DMS53 treated with DMSO at 0.1 percent for 48 hours (cell line): Measurements from ENCODE around the gene IFRD2.

Experiments
- DNase-seq: peaks from one replicate; lab custom pipeline; 2025; ENCODE audit not compliant: unreplicated experiment; lab: John Stamatoyannopoulos, UW

The IFRD2 gene

GRCh38 chr3:50292159-50293078 lies at the start of gene IFRD2:
Gene IFRD2 (minus strand): TSS chr3:50292429. CDS start chr3:50292274, 155 bp downstream.
- DNase-seq = peak; percentile 75

- no peak for DNase-seq
Measured at GRCh38 chr3:50341537-50341936, 49.3 kb upstream of the IFRD2 start.

GRCh38 chr3:50340448-50341329 lies 48.5 kb upstream of the IFRD2 start, which contains the start of gene RASSF1:
Gene RASSF1 (minus strand): TSS chr3:50340836. CDS start chr3:50340805, 31 bp downstream.
- DNase-seq = no peak

DNA sequence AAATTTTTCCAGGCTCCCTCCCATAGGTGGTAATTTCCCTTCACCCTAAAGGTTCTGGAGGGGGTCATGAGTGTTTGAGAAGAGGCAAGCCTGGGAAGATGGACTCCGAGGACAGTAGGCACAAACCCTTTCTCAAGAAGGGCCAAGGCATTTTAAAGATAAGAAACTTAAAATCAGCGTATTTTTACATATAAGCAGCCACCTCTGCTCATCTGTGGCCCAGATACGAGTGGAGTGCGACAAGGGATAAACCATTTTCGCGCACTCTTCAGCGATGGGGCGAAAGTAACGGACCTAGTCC lies 47.9 kb upstream of the IFRD2 start:
- no peak for DNase-seq

- no peak for DNase-seq
Measured at GRCh38 chr3:50339485-50340146, 47.4 kb upstream of the IFRD2 start.

DNA sequence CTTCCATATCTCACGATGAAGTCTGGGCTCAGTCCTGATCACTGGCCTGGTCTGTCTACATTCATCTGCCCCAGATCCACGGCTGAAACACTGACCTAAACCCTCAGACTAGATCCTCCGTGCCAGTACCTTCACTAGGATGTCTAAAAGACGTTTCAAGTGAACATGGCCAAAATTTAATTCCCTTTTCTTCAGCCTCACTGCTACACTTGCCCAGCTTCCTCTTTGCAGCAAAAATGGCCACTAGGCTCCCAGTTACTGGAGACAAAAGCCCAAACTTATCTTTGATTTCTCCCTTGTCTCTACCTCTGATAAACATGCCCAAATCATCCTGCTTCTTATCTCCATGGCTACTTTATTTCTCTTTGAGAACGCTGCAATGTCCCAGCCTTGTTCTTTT lies 46.7 kb upstream of the IFRD2 start:
- no peak for DNase-seq

DNA sequence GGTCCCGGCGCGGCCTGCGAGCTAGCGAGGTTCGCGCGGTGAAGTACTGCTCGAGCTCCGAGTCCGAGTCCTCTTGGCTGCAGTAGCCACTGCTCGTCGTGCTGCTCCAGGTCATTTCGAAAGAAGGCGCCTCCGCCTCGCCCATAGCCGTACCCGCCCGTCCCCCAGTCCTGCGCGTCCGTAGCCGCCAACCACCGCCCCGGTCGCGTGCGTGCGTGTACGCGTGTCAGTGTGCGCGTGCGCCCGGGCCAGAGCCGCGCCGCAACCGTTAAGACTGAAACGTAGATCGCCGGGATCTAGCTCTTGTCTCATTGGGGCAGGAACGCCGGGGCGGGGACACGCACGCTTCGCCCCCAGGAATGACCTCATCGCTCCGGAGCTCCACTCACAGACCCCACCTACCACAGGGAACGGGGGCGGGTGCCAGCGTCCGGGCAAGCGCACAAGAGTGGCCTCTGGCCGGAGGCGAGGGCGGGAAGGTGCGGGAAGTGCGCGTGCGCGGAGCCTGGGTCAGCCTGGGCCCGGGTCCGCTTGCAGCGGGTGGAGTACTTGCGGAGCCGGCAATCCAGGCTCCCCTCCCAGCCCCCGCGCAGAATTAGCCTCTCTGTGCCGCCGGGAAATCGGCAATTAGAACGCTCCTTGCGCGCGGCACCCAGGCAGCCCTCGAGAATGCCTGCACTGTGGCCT lies 45.1 kb upstream of the IFRD2 start:
- peak; percentile 74 for DNase-seq

- no peak for DNase-seq
Measured at GRCh38 chr3:50336452-50337174, 44.4 kb upstream of the IFRD2 start.

DNA sequence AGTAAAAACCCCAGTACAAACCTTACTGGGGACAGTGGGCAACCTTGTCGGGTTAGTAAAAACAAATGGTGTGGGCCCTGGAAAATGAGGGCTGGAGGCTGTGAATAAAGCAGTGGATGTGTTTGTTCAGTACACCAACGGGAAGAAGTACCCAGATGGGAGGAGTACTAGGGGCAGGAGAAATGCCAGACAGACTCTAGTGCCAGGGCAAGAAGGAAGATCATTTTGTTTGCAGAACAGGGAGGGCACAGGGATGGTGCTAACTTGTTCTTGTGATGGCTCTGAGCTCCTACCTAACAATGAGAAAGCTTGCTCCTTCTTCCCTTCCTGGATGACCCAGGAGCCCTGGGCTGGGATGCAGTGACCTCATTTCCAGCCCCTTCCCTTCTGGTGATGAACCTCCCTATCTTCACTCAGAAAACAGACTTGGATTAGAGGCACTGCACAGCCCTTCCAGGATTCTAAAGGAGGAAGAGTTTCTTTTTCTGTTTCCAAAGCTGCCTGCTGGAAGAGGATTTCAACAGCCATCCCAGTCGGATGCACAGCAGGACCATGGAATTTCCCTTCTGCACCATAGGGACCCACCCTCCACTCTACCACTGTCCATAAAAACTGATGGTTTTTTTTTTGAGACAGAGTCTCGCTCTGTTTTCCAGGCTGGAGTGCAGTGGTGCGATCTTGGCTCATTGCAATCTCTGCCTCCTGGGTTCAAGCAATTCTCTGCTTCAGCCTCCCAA lies 42.3 kb upstream of the IFRD2 start:
- DNase-seq = no peak

- no peak for DNase-seq
Measured at GRCh38 chr3:50333744-50334328, 41.6 kb upstream of the IFRD2 start.

DNA sequence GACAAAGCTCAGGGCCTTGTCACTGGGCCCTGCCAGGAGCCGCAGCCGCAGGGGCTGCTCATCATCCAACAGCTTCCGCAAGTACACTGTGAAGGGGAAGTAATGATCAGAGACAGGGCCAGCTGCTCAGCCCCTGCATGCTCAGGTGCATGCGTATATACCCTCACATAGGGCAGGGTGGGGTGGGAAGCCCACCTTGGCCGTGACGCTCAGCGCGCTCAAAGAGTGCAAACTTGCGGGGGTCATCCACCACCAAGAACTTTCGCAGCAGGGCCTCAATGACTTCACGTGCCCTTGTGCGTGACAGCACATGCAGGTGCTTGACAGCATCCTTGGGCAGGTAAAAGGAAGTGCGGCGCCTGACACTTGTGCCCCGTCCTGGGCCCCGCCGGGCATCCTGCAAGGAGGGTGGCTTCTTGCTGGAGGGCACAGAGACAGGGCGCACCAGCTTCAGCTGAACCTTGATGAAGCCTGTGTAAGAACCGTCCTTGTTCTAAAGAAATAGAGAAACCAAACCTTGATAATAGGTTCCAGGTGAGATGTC lies 39.2 kb upstream of the IFRD2 start:
- no peak for DNase-seq

- no peak for DNase-seq
Measured at GRCh38 chr3:50330330-50330729, 38.1 kb upstream of the IFRD2 start.

DNA sequence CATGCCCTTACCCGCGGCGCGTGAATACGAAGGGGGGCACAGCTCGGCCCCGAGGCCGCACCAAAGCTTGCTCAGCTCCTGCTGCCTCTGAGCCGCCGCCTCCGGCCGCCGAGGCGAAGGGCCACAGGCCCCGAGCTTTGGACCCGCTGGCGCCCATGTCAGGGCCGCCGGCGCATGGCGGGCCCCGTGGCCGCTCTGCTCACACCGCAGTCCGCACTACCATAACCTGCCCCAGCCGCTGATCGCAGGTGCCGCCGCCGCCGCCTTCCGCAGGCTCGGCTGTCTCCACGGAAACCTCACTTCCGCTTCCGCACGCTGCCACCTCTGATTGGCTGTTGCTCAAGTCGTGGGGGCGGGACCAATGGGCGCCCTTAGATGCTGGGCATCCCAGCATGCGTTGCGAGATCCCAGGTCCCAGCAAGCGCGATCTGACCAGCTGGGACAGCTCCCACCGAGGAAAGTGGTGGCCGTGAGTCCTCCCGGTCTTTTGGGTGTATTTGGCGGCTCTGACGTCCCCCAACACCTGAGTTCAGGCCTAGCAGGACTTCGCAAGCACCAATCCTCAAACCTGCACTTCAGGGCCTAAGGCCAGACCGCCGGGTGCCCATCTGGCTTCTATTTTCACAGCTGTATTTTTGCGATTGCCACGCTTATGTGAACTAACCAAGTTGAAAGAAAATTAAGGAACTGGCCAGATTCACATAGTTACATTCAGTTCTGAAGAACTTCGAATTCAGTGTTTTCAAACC lies 35.9 kb upstream of the IFRD2 start, which contains the start of gene TUSC2:
Gene TUSC2 (minus strand): TSS at position 281 of the 749 bp plus-strand sequence. CDS start 124 bp downstream, at position 157.
- peak; percentile 56 for DNase-seq

GRCh38 chr3:50327129-50327528 lies 34.9 kb upstream of the IFRD2 start:
- no peak for DNase-seq

DNA sequence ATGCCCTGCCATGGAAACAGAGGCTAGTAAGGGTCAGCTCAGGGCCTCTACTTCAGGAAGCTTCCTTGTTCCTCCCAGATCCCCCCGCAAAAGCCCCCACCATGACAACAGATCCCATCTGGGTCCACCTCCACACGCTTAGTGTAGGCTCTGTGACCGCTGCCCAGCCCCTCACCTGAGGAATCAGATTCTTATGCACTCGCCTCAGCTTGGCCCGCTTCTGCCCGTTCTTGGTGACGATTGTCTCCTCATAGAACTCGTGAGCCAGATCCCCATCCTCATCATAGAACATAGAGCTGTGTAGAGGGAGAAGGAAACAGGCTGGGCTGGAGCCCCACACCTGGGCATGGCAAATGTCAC lies 33.9 kb upstream of the IFRD2 start:
- no peak for DNase-seq

- no peak for DNase-seq
Measured at GRCh38 chr3:50325497-50326181, 33.4 kb upstream of the IFRD2 start.

DNA sequence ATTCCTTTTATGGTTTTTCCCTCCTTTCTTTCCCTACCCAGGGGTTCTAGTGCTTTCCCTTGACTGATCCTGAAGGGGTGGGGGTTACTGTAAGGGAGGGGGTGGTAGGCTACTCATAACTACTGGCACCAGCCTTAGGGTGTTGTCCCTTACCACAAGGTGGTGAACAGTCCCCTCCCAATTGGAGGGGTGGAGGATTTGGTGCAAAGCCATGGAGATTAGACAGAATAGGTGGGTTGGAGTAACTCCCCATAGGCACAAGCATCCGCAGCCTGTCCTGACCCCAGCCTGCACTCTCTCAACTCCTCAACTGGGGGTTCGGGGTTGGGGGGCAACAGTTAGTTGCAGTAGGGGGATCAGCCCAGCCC lies 32.9 kb upstream of the IFRD2 start:
- DNase-seq = no peak
